Endothelial cell (in vitro differentiated cells): ENCODE results near the gene REG1B. TPM values are rescaled to one million over a fixed set of nuclear protein-coding genes. Genes with fewer than 3 reads are reported as not detected.

Experiments
- DNase-seq: peaks from one replicate; pipeline ENCODE4 v3.0.0; 2021; ENCODE audit warnings: low spot score
- H3K27ac Mint-ChIP-seq: one replicate; pipeline ENCODE4 v1.8.0; 2021; ENCODE audit warnings: mixed read lengths, inconsistent platforms; ENCODE audit not compliant: unreplicated experiment
- H3K27me3 Mint-ChIP-seq: one replicate; pipeline ENCODE4 v1.8.0; 2021; ENCODE audit warnings: mild to moderate bottlenecking, moderate library complexity, mixed read lengths, inconsistent platforms; ENCODE audit not compliant: unreplicated experiment
- H3K36me3 Mint-ChIP-seq: one replicate; pipeline ENCODE4 v1.8.0; 2021; ENCODE audit warnings: mild to moderate bottlenecking, low read depth, mixed read lengths, inconsistent platforms; ENCODE audit not compliant: unreplicated experiment
- H3K4me1 Mint-ChIP-seq: one replicate; pipeline ENCODE4 v1.8.0; 2021; ENCODE audit warnings: mild to moderate bottlenecking, mixed read lengths, inconsistent platforms; ENCODE audit not compliant: unreplicated experiment
- H3K4me3 Mint-ChIP-seq: one replicate; pipeline ENCODE4 v1.8.0; 2021; ENCODE audit warnings: mild to moderate bottlenecking, mixed read lengths, inconsistent platforms; ENCODE audit not compliant: unreplicated experiment
- H3K9me3 Mint-ChIP-seq: one replicate; pipeline ENCODE4 v1.8.0; 2021; ENCODE audit warnings: mixed read lengths, inconsistent platforms; ENCODE audit not compliant: unreplicated experiment
- total RNA-seq: library from RNA; stranded (reverse); fragmentation: NEBNext Ultra II Directional; extraction: Animal tissue kit (Norgen Biotek cat#: 25700); gene quantifications from one replicate; pipeline ENCODE4 v1.2.1, GENCODE V29; 2021; ENCODE audit not compliant: unreplicated experiment
- TF ChIP-seq, protein P1 (sequence below): fragments of 200-600 bp; sonication (generic); IDR thresholded peaks from one replicate; pipeline ENCODE4 v1.5.0; 2021; ENCODE audit warnings: antibody characterized with exemption; ENCODE audit not compliant: unreplicated experiment

REG1B gene
- total RNA-seq, 1 donor from 2014 or later = not detected

DNA sequence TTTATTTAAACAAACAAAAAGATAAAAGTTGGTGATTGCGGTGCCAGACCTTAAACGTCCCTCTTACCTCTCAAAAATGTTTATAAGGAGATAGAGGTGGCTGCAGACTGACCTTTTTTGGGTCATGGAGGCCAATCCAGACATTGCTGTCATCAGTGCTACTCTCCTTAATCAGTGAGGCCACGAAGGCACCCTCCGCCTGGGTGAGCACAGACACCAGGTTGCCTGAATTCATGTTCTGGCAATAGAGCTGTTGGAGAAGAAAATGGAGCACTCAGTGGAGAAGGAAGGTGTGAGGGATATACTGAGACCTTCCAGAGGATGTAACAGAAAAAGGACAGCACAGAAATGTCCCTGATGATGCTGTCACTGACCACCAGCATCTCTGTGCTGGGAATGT, 1.5 kb downstream of the REG1B start:
- Mint-ChIP-seq H3K27me3 (no peaks in the 10 kb centered on the region), H3K4me1 (no peaks in the 10 kb centered on the region), H3K4me3 (no peak overlapping the region), H3K36me3 (no peaks in the 10 kb centered on the region), H3K9me3 (no peaks in the 10 kb centered on the region), H3K27ac (no peak overlapping the region)
- DNase-seq = no peak
- TF ChIP-seq, protein P1, sequence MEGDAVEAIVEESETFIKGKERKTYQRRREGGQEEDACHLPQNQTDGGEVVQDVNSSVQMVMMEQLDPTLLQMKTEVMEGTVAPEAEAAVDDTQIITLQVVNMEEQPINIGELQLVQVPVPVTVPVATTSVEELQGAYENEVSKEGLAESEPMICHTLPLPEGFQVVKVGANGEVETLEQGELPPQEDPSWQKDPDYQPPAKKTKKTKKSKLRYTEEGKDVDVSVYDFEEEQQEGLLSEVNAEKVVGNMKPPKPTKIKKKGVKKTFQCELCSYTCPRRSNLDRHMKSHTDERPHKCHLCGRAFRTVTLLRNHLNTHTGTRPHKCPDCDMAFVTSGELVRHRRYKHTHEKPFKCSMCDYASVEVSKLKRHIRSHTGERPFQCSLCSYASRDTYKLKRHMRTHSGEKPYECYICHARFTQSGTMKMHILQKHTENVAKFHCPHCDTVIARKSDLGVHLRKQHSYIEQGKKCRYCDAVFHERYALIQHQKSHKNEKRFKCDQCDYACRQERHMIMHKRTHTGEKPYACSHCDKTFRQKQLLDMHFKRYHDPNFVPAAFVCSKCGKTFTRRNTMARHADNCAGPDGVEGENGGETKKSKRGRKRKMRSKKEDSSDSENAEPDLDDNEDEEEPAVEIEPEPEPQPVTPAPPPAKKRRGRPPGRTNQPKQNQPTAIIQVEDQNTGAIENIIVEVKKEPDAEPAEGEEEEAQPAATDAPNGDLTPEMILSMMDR = no peak

DNA sequence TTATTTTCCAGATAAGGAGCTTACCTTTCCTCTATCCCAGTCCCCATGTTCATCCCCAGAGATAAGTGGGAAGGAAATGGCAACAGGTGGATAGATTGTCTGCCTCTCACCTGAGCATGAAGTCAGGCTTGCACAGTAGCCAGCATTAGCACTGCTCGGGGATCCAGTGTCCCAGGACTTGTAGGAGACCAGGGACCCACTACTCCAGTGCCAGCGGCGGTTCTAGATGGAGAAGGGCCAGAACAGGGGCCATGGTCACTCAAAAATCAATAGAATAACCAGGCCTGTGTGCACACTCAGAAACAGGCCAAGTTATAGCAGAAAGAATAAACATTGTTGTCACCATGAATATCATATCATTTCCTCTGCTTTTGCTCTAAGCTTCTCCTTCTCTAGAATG, 2.4 kb downstream of the REG1B start:
- H3K4me3 Mint-ChIP-seq = no peak overlapping the region
- no peaks in the 10 kb centered on the region for H3K9me3 Mint-ChIP-seq
- H3K4me1 Mint-ChIP-seq = no peaks in the 10 kb centered on the region
- DNase-seq = no peak
- no peaks in the 10 kb centered on the region for H3K36me3 Mint-ChIP-seq
- H3K27ac Mint-ChIP-seq = no peak overlapping the region
- H3K27me3 Mint-ChIP-seq = no peaks in the 10 kb centered on the region
- TF ChIP-seq, protein P1 = no peak

DNA sequence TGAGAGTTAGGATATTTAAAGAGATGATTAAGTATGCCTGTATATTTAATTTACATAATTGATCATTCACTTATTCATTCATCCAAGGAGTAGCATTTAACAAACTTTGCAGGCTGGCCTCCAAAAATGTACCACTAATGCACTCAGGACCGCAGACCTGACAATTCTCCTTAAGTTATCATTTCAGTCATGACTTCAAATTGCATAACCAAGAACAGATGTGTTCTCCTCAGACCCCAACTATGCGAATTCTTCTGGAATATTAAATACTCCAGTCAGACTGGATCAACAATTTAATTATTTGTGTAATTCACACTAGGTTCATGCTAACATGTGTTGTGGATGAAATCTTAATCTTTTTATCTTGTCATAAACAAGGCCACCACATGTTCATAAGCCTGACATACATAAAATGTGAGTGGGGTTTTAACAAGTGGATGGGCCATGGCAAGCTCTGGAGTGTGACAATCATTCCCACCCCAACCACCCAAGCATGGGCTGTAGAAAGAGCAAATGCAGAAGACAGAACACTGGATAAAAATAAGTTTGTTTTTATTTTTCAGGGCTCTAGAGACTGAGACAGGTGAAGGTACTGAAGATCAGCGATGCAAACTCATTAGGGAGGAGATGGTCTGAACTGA, 3.2 kb downstream of the REG1B start:
- Mint-ChIP-seq H3K27me3 (no peaks in the 10 kb centered on the region), H3K4me1 (no peaks in the 10 kb centered on the region), H3K4me3 (no peak overlapping the region), H3K36me3 (no peaks in the 10 kb centered on the region), H3K27ac (no peak overlapping the region), H3K9me3 (no peaks in the 10 kb centered on the region)
- TF ChIP-seq, protein P1 = no peak
- no peak for DNase-seq

DNA sequence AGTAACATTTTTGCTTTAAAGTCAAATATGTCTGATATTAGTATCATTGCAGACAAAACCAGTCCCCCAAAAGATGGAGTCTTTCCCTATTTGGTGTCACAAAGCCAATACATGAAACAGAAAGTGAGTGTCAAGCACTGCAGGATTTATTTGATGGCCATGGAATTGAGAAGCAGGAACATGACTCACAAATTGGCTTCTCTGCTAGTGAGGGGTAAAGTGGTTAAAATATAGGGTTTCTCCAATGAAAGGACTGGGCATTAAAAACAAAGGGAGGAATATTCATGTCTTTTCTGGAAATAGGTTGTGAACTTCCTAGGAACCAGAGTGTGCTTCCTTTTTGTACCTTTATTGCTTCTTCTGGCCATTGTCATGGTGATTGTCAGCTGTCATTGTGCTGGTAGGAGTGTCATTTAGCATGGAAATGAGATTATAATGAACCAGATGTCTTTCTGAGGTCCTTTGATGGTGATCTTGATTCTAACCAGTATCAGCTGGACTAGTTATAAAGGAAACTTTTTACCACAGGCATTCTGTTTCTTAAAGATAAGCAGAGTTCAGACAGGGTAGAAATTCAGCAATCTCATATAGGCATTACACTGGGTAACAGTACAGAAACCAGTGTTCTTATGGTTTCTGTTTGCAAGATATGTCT, 4.1 kb downstream of the REG1B start:
- Mint-ChIP-seq H3K27me3 (no peaks in the 10 kb centered on the region), H3K36me3 (no peaks in the 10 kb centered on the region), H3K4me1 (no peaks in the 10 kb centered on the region), H3K9me3 (no peaks in the 10 kb centered on the region), H3K27ac (no peak overlapping the region), H3K4me3 (no peak overlapping the region)
- DNase-seq = no peak
- TF ChIP-seq, protein P1 = no peak

DNA sequence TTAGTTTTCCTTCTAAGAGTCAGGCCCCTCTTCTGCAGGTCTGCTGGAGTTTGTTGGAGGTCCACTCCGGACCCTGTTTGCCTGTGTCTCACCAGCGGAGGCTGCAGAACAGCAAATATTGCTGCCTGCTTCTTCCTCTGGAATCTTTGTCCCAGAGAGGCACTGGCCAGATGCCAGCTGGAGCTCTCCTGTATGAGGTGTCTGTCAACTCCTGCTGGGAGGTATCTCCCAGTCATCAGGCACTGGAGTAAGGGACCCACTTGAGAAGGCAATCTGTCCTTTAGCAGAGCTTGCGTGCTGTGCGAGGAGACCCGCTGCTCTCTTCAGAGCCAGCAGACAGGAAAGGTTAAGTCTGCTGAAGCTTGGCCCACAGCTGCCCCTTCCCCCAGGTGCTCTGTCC, 4.8 kb downstream of the REG1B start:
- TF ChIP-seq, protein P1 = no peak
- H3K36me3 Mint-ChIP-seq = no peaks in the 10 kb centered on the region
- DNase-seq = no peak
- no peaks in the 10 kb centered on the region for H3K9me3 Mint-ChIP-seq
- H3K27ac Mint-ChIP-seq = no peak overlapping the region
- no peaks in the 10 kb centered on the region for H3K27me3 Mint-ChIP-seq
- no peak overlapping the region for H3K4me3 Mint-ChIP-seq
- no peaks in the 10 kb centered on the region for H3K4me1 Mint-ChIP-seq
